Dendritic cell treated with granulocyte-macrophage colony-stimulating factor and Interleukin-4, amounts not matched to agents 40 ng/mL and 50 ng/mL, for 4 days (primary cell): ENCODE measurements around the gene ZFR2.
"Not testable (repeated sequence)": the region's sequence is repeated elsewhere in the genome, so short reads cannot be mapped to it uniquely, and the experiment has no call there.

Experiments
- H3K27ac Mint-ChIP-seq: one replicate; pipeline ENCODE4 v1.8.0; 2022; ENCODE audit warnings: mild to moderate bottlenecking, mixed read lengths
- H3K27me3 Mint-ChIP-seq: one replicate; pipeline ENCODE4 v1.8.0; 2022; ENCODE audit warnings: mild to moderate bottlenecking, mixed read lengths
- H3K36me3 Mint-ChIP-seq: one replicate; pipeline ENCODE4 v1.8.0; 2022; ENCODE audit warnings: low read depth, mixed read lengths
- H3K4me1 Mint-ChIP-seq: one replicate; pipeline ENCODE4 v1.8.0; 2022; ENCODE audit warnings: low read depth, mixed read lengths
- H3K4me3 Mint-ChIP-seq: one replicate; pipeline ENCODE4 v1.8.0; 2022; ENCODE audit warnings: mild to moderate bottlenecking, moderate library complexity, mixed read lengths
- H3K9me3 Mint-ChIP-seq: one replicate; pipeline ENCODE4 v1.8.0; 2022; ENCODE audit warnings: mixed read lengths
- intact Hi-C: fragments of 100-400 bp; cut with micrococcal nuclease; formaldehyde crosslinking; loops from one replicate; pipeline ENCODE4 v1.15.0; 2022

The ZFR2 gene

GRCh38 chr19:3893509-3894179, 24.8 kb upstream of the ZFR2 start:
- intact Hi-C loops, result no loop called here
- Mint-ChIP-seq H3K4me3 (no peak overlapping the region), H3K9me3 (no peaks in the 10 kb centered on the region), H3K4me1 (no peaks in the 10 kb centered on the region), H3K27me3 (peaks cover 1% of the 10 kb centered on the region), H3K36me3 (no peaks in the 10 kb centered on the region), H3K27ac (no peak overlapping the region)

GRCh38 chr19:3890591-3890990, 21.8 kb upstream of the ZFR2 start:
- H3K36me3 Mint-ChIP-seq, result no peaks in the 10 kb centered on the region
- H3K9me3 Mint-ChIP-seq, result no peaks in the 10 kb centered on the region
- H3K27me3 Mint-ChIP-seq, result peaks cover 1% of the 10 kb centered on the region
- no peak overlapping the region for H3K27ac Mint-ChIP-seq
- no peak overlapping the region for H3K4me3 Mint-ChIP-seq
- intact Hi-C loops, result no loop called here
- no peaks in the 10 kb centered on the region for H3K4me1 Mint-ChIP-seq

DNA sequence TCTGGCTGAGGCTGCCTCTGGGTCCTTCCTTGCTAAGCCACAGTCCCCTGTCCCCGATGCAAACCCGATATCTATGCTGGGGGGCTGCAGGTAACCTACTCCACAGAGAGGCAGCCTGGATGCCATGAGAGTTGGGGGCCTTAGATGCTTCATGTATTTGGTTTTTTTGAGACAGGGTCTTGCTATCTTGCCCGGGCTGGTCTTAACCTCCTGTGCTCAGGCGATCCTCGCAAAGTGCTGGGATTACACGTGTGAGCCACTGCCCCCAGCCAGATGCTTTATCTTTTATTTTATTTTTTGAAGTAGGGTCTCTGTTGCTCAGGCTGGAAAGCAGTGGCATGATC, 13.2 kb upstream of the ZFR2 start:
- peaks cover 48% of the 10 kb centered on the region for H3K27me3 Mint-ChIP-seq
- no peaks in the 10 kb centered on the region for H3K9me3 Mint-ChIP-seq
- intact Hi-C loops, result no loop called here
- no peaks in the 10 kb centered on the region for H3K36me3 Mint-ChIP-seq
- no peak overlapping the region for H3K4me3 Mint-ChIP-seq
- no peak overlapping the region for H3K27ac Mint-ChIP-seq
- peaks cover 5% of the 10 kb centered on the region for H3K4me1 Mint-ChIP-seq

- no peak overlapping the region for H3K27ac Mint-ChIP-seq
- no peaks in the 10 kb centered on the region for H3K9me3 Mint-ChIP-seq
- peaks cover 5% of the 10 kb centered on the region for H3K4me1 Mint-ChIP-seq
- peaks cover 48% of the 10 kb centered on the region for H3K27me3 Mint-ChIP-seq
- no peak overlapping the region for H3K4me3 Mint-ChIP-seq
- intact Hi-C loops, result no loop called here
- no peaks in the 10 kb centered on the region for H3K36me3 Mint-ChIP-seq
Observed at GRCh38 chr19:3881272-3882040, 12.6 kb upstream of the ZFR2 start.

DNA sequence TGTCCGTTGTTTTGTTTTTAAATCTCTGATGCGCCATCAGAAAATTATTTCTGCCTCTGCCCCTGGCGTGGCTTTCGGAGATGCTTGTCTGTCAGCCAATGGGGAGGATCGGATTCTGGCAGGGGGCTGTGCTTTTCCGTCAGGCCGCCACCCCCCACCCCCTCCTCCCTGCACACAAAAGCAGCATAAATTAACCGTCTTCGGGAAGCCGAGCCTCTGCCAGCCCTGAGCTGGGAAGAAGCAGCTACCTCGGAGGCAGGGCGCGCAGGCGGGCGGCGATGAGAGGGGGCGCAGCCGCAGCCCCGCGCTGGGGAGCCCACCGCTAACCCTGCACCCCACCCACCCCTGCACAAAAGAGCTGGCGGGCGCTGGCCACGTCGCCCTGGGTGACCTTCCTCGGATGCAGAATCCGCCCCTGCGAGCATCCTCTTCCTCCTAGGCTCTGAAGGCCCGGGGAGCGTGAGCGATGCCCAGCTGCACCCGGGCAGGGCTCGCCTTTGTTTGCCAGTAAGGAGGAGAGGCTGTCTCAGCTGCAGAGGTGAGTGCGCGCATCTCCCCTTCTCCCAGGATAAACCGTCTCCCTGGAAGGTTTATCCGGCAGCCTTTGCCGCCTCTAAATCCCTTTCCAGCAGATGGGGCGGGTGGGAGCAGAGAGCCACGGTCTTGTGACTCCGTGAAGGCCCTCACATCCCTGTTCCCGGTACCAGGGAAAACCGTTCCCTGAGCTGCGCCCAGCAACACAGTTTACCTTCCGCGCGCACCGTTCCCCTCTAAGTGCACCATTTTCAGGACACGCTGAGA, 11.8 kb upstream of the ZFR2 start, which contains the start of gene ATCAY:
Gene ATCAY (plus strand): TSS at position 215 of the 801 bp plus-strand sequence. CDS start 5,083 bp downstream, outside the sequence.
- H3K4me1 Mint-ChIP-seq, result peaks cover 5% of the 10 kb centered on the region
- no peak within 1 kb of the TSS for H3K27ac Mint-ChIP-seq
- no peaks in the 10 kb centered on the region for H3K36me3 Mint-ChIP-seq
- no peak within 1 kb of the TSS for H3K4me3 Mint-ChIP-seq
- H3K9me3 Mint-ChIP-seq, result no peaks in the 10 kb centered on the region
- intact Hi-C loops, result no loop called here
- peaks cover 48% of the 10 kb centered on the region for H3K27me3 Mint-ChIP-seq

DNA sequence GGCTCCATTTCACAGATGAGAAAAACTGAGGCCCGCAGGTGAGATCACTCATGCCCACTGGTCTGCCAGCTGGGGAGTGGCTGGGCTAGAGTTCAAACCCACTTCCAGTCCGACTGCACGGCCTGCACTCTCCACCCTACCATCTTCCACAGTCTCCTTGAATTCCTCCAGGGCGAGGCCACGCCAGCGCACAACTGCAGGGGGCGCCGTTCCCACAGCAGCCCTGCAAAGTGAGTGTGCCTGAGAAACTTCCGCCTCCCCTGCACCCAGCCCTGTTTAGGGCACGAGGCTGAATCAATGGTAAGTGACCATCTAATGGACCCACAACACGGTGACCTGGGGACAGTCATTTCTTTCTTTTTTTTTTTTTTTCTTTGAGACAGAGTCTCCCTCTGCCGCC, 10.8 kb upstream of the ZFR2 start:
- Mint-ChIP-seq H3K27ac (no peak overlapping the region), H3K4me3 (no peak overlapping the region), H3K27me3 (peaks cover 49% of the 10 kb centered on the region), H3K9me3 (no peaks in the 10 kb centered on the region), H3K4me1 (peaks cover 5% of the 10 kb centered on the region), H3K36me3 (no peaks in the 10 kb centered on the region)
- intact Hi-C loops, result loop anchor here (10.0 kb wide), 1 partner anchor 295 kb away; no protein-coding TSS in a partner anchor

- peaks cover 35% of the 10 kb centered on the region for H3K27me3 Mint-ChIP-seq
- not testable (repeated sequence) for H3K36me3 Mint-ChIP-seq, H3K27ac Mint-ChIP-seq, H3K4me3 Mint-ChIP-seq, H3K4me1 Mint-ChIP-seq, H3K9me3 Mint-ChIP-seq
- intact Hi-C loops, result loop anchor here (10.0 kb wide), 1 partner anchor 300 kb away; no protein-coding TSS in a partner anchor
Observed at GRCh38 chr19:3874695-3875094, 5.9 kb upstream of the ZFR2 start.

- peaks cover 8% of the 10 kb centered on the region for H3K36me3 Mint-ChIP-seq
- H3K27ac Mint-ChIP-seq, result no peak overlapping the region
- H3K4me1 Mint-ChIP-seq, result peaks cover 6% of the 10 kb centered on the region
- H3K27me3 Mint-ChIP-seq, result peaks cover 38% of the 10 kb centered on the region
- H3K9me3 Mint-ChIP-seq, result peaks cover 11% of the 10 kb centered on the region
- intact Hi-C loops, result loop anchor here (10.0 kb wide), 1 partner anchor 302 kb away; no protein-coding TSS in a partner anchor
- H3K4me3 Mint-ChIP-seq, result no peak overlapping the region
Observed at GRCh38 chr19:3873151-3873550, 4.3 kb upstream of the ZFR2 start.

- peaks cover 54% of the 10 kb centered on the region for H3K27me3 Mint-ChIP-seq
- H3K27ac Mint-ChIP-seq, result no peak overlapping the region
- intact Hi-C loops, result no loop called here
- no peak overlapping the region for H3K4me3 Mint-ChIP-seq
- peaks cover 8% of the 10 kb centered on the region for H3K36me3 Mint-ChIP-seq
- peaks cover 11% of the 10 kb centered on the region for H3K9me3 Mint-ChIP-seq
- H3K4me1 Mint-ChIP-seq, result peaks cover 6% of the 10 kb centered on the region
Observed at GRCh38 chr19:3867971-3868769, 668 bp downstream of the ZFR2 start.

DNA sequence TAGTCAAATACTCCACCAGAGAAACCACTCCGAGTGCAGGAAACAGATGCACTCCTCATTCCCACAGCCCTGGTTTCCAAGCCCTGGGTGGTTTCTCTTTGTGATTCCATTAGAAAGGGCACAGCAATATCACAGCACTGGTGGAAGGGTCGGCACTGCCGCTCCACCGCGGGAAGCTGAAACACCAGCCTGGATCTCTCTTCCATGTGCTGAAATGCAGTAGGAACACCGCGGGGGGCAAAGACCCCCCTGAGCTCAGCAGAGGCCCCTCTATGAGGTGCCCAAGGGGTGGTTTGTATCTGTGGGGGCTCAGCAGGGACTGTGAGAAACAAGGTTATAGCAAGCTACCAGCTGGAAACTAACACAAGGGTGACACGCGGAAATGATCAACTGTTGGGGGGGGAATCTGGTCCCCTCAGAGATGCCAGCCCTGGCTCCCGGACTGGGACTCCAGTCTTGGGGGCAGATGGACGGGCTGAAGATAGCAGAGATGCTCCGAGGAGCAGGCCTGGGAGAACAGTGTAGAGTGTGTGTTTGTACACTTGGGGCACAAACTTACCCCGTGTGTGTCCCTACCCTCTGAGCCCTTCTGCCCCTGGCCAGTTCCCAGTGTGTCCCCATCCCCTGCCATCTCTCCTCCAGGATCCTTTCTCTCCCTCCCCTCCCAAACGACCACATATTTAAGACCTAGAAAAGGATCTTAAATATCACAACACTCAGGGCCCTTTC, 1.8 kb downstream of the ZFR2 start:
- intact Hi-C loops, result no loop called here
- Mint-ChIP-seq H3K4me1 (peaks cover 6% of the 10 kb centered on the region), H3K27me3 (peaks cover 52% of the 10 kb centered on the region), H3K4me3 (no peak overlapping the region), H3K9me3 (peaks cover 11% of the 10 kb centered on the region), H3K27ac (no peak overlapping the region), H3K36me3 (peaks cover 8% of the 10 kb centered on the region)

DNA sequence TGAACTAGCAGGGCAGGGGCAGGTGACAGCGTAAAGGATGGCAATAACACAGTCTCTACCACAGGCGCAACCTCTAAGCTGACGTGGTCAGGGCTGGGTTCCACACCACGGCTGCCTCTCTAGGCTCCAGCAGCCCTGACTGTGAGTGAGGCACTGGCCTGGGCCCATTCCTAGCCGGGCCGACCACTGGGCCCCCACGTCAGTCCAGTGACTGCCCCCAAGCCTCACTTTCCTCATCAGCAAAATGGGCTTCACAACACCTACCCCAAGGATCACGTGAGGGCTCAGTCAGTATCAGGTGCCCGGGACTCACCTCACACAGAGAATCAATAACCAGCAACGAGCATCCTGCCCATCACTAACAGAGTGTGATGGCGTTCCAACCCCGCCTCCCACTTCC, 5.2 kb downstream of the ZFR2 start:
- Mint-ChIP-seq H3K36me3 (no peaks in the 10 kb centered on the region), H3K27me3 (peaks cover 30% of the 10 kb centered on the region), H3K27ac (no peak overlapping the region), H3K9me3 (no peaks in the 10 kb centered on the region), H3K4me1 (no peaks in the 10 kb centered on the region), H3K4me3 (no peak overlapping the region)
- intact Hi-C loops, result no loop called here

DNA sequence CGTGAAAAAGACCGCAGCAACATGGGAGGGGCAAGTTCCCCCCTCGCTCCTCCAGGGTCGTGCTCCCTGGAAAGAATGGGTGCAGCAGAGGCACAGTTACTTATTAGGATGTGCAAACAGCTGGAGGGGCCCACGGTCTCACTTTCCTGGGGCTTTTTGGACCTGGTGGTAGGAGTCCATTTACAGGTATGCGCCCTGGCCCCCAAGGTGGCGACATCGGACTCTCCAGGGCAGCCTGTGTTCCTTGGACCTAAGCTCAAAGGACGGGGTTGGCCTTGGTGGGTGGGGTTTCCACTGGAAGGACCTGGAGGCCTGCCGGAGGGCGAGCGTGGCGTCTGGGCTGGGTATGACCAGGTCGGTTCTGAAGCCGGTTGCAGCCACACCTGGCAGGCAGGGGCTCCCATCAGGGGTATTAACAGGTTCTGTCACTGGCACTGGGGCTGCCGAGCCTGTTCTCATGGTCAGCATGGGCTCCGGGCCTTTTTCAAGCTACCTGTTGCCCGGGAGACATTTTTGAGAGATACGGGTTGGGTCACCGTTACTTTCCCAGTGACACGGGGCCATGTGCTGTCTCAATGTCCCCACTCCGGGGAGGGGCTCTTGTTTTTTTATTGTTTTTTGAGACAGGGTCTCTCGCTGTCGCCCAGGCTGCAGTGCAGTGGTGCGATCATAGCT, 5.9 kb downstream of the ZFR2 start:
- no peak overlapping the region for H3K27ac Mint-ChIP-seq
- H3K9me3 Mint-ChIP-seq, result no peaks in the 10 kb centered on the region
- H3K4me3 Mint-ChIP-seq, result no peak overlapping the region
- H3K4me1 Mint-ChIP-seq, result no peaks in the 10 kb centered on the region
- no peaks in the 10 kb centered on the region for H3K36me3 Mint-ChIP-seq
- H3K27me3 Mint-ChIP-seq, result peaks cover 23% of the 10 kb centered on the region
- intact Hi-C loops, result no loop called here
